GM19240 (cell line): ENCODE data around the gene ELFN1.

Experiments
- DNase-seq: peaks from one replicate; pipeline ENCODE4 v3.0.0; 2011; ENCODE audit warnings: low spot score; ENCODE audit not compliant: insufficient read length

Gene ELFN1

DNA sequence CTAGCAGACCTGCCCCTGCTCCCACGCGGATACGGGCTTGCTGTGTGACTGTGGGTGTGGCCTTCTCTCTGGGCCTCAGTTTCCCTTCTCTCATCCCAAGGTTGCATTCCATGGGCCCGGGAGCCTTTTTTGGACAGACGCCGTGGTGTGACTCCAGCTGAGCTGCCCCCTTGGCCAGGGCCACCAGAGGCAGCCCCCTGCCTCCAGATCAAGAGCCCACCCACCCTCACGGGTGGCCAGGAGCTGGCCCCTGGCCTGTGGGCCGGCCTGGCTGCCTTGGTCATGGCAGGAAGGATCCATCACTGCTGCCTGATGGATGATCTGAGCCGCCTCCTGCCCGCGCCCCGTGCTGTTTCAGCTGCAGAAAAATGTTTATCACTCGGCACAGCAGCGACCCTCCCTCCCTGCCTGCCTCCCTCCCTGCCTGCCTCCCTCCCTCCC is 27.8 kb upstream of the ELFN1 start:
- DNase-seq: no peak

DNA sequence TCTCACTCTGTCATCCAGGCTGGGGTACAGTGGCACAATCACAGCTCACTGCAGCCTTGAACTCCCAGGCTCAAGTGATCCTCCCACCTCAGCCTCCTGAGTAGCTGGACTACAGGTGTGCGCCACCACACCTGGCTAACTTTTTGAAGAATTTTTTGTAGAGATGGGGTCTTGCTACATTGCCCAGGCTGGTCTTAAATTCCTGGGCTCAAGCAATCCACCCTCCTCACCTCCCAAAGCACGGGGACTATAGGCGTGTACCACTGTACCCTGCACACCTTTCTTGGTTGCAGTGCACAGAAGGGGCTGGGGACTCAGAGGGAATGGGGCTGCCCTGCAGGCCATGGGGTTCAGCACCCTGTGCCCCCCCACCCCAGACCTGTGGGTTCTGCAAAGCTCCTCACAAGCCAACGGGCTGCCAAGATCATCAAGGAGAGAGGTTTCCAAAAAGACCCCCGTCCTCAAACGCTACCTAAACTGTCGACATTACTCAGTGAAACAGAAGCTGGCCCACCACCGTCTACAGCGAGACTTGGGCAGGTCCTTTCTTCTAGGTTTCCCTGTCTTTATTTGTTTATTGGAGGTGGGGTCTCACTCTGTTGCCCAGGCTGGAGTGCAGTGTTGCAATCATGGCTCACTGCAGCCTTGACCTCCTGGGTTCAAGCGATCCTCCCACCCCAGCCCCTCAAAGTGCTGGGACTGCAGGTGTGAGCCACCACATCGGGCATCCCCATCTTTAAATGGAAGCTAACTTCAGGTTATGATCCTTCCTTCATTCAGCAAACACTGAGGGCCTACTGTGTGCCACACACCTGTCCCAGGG is 26.6 kb upstream of the ELFN1 start:
- DNase-seq: no peak

DNA sequence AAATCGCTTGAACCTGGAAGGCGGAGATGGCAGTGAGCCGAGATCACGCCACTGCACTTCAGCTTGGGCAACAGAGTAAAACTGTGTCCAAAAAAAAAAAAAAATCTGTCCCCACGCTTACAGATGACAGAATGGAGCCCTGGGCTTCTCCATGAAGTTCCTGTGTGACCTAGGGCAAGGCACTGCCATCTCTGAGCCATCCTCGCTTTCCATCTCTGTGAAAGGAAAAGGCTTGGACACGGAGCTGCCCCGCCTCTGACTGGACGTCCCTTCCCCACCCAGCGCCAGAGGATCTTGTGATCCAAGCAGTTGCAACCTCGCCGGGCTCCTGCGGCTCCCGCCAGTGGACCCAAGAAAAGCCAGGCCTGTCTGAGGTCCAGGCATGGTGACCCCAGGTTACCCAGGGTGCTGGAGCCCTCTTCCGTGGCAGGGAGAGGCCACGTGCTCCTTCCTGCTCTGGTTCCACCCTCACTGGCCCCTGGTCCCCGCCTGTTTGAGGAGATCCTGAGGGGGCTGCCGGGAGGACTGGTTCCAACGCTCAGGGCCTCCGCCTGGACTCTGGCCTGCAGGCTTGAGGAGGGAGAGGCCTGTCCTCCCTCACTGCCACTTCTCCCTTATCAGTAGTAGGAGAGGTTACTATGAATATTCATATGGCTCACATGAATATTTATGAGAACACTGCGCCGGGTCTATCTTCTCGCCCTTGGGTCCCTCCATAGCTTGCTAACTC is 25.6 kb upstream of the ELFN1 start:
- DNase-seq: no peak

DNA sequence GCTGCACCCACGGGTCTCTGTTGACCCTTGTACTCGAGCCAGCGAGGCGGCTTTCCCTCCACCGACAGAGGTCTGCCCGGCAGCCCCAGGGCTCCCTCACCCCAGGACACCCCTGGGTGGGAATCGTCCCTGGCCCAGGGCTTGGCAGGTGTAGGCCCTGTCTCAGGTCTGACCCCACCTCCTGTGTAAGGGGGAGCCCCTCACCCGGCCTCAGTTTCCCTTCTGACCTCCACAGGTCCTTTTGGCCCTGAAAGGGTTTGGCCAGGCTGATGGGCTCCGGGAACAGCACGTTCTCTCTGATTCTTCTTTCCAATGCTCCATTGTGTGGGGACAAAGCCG is 25.0 kb upstream of the ELFN1 start:
- DNase-seq: no peak

DNA sequence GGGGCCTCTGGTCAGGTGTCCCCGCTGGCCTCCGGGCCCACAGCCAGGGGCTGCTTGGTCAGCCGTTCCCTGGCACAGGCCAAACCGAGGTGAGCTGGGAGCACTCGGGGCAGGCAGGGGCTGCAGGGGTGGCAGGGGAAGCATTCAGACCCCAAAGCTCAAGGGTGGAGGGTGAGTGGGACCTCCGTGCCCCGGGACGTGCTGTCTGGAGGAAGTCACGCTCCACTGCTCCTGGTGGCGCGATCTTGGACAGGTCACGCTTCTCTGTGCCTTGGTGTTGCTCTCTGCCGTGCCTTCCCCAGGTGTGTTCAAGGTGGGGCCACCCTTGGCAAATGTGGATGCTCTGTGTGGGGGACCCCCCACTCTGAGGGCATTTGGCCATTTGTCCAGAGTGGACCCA is 24.6 kb upstream of the ELFN1 start:
- no peak for DNase-seq

DNA sequence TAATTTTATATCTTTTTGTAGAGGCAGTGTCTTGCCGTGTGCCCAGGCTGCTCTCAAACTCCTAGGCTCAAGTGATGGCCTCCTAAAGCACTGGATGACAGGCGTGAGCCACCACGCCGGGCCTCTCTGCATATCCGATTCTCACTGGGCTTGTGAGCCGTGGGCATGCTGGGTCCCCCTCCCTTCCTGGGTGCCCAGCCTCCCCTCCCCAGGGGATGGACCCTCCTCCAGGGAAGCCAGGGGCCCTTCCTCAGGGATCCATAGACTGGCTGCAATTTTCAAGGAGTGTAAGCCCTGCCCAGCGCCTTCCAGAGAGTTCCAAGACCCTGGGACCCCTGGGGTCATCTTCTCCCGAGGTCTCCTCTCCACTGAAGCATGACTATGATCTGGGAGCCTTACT is 23.7 kb upstream of the ELFN1 start:
- no peak for DNase-seq

DNA sequence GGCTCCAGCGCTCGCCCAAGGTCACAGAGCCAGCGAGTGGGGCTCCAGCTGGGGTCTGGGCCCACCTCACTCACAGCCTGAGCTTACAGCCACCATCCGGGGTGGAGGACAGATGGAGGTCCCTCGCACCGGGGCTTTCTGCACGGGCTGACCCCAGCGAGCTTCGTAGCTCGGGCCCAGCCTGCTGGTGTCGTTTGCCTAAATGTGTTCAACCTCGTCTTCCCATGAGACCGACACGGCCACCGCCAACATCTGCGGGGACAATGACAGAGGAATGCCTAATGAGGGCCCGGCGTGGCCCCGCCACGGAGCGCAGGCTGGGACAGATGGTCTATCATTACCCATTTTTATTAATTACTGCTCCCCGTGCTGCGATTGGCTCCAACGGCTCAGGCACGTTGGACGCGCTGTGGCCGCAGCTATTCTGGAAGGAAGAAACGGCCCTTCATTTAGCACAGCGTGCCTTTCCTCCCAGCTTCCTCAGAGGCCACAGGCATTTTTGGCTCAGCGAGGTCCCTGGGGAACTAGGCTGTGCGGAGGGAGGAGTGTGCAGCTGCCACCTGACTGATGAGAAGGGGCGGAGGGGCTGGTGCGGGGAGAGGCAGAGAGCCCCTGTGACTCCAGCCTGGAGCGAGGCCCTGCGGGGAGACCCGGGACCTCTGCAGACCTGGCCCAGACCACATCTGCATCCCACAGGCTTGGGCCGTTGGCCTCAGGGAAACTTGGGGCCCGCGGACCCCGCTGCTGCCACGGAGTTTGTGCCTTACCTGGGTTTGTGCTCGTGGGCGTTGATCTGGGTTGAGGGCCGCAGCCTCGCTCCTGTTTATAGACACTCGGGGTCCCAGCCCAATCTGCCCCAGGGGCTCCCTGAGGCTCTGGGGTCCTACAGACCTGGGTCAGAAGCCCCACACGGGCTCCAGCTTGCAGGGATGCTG is 22.9 kb upstream of the ELFN1 start:
- no peak for DNase-seq

DNA sequence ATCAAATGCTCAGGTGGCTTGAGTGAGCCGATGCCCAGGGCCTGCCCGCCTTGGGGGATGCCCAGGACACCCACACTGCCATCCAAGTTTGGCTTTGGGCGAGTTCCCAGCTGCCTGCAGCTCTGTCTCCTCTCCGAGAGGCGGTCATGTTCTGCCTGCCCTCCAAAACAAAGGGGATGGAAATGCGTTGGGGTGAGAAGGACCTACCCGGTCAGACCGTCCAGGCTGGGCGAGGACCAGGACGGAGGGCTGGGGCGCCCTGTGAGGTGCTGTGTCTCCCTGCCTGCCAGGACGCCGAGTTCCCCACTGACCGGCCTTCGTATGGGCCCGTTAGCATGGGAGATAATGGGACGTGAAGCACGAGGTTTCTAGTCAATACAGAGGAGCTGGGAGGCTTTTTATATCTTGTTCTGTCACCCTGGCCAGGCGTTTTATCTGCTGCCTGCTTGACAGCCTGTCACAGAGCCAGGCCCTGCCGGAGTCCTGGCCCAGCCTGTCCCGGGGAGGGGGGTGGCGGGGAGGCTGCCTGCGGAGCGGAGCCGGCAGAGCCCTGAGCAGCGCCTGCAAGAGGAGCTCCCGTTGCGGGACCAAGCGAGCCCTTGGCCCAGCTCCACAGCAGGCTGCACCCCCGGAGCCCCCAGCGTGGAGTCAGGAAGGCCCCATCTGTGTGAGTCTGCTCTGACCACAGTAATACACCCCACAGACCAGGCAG is 22.0 kb upstream of the ELFN1 start:
- no peak for DNase-seq

DNA sequence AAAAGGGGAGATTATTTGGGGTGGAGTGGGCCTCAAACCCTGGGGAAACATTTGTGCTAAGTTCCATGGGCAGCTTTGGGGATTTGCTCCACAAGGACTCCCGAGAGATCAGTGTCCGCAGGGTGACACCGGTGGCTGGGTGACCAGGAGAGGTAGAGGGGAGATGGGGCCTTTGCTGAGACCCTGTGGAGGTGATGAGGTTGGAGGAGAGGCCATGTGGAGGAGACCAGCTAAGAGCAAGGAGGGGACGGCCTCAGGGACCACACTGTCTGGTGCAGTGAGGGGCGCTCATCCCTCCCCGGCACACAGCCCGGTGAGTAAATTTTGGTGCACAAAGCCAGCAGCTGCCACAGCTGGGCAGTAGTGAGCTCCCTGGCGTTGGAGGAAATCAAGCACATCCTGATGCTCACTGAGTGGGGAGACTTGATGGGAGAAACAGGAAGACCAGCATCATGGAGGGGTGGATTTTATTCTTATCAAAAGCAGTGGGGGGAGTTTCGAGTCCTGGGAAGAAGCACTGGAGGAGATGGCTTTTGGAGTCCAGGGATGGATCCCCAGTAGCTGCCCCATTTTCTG is 20.2 kb upstream of the ELFN1 start:
- DNase-seq: no peak

DNA sequence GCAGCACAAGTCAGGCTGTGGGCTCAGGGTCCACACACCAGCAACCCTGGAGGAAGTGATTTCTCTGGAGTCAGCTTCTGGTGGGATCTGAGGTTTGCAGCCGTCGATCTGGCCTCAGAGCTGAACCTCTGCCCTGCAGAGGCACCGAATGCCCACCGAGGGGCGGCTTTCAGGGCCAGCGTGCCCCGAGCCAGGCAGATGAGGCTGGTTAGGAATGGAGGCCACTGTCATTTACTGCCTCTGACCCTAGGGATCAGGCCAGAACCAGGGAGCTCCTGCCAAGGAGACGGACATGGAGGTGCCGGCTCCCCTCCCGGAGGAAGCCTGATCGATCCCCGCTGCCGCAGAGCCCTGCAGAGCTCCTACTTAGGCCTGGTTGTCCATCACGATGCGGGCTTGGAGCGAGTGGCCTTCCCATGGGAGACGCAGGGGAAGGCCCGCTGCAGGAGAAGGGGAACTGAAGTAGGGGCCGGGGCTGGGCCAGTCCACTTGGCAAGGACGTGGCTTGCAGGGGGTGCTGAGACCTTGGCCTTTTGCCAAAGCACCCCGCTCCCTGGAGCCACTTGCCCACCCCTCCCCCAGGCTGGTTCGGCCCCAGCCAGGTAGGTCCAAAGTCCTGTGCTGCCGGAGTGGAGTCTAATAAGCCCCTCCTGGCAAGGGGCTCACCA is 19.6 kb upstream of the ELFN1 start:
- DNase-seq: no peak

DNA sequence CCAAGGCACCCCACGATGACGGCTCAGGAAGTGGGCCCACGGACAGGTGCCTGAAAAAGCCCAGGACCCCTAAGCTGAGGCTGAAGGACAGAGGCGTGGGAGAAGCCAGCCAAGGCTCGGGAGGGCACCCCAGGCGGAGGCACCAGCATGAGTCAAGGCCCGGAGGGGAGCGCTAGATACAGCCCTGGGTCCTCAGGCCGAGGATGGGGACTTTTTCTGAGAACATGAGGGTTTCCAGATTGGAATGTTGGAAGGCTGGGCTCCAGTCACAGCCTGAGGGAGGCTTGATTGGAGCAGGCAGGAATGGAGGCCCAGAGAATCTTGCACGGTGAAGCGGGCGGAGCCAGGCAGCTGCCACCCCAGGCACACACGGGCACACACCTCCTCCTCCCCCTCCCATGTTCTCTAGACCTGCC is 19.0 kb upstream of the ELFN1 start:
- no peak for DNase-seq

DNA sequence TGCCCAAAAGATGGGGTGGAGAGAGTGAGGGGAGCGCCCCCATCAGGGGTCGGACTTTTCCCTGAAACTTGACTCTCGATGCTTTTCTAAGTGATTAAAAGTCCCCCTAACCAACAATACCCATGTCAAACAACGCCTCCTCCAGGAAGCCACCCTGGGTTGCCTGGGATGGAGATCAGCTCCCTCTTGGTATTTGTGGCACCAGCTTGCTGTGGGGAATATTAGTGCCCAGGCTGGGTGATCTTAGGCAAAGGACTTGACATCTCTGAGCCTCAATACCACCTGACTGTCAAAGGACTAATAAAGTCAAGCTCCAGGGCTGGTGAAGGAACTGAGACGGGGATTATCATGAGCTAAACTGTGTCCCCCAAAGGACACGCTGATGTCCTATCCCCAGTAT is 18.2 kb upstream of the ELFN1 start:
- DNase-seq: no peak

DNA sequence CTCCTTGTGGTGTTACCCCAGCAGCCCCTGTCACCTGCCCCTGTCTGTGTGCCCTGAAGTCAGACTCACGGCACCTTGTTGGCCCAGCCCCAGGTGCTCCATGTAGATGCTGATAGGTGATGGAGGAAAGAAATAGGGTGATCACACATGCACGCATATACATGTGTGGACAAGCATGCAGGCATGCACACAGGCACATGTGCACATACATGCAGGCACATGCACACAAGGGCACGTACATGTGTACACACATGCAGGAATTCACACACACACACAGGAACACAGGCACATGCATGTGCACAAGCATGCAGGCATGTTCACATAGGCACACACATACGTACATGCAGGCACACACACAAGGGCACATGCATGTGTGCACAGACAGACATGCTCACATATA is 16.6 kb upstream of the ELFN1 start:
- DNase-seq: no peak

DNA sequence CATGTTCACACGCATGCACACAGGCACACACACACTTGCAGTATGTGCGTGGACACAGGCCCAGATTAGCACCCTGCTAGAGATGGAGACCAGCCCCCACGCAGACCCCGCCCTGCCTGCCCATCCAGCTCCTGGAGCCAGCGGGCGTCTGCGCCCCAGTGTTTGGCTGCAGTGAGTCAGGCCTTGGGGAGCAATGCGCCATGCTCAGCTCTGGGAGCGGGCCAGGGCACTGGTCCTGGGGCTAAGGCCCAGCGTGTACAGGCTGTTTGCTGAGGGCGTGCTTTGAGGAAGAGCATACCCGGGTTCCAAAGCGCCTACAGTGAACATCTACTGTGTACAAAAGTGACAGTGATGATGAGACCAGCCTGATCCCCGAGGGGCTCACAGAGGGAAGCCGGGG is 16.0 kb upstream of the ELFN1 start:
- no peak for DNase-seq

DNA sequence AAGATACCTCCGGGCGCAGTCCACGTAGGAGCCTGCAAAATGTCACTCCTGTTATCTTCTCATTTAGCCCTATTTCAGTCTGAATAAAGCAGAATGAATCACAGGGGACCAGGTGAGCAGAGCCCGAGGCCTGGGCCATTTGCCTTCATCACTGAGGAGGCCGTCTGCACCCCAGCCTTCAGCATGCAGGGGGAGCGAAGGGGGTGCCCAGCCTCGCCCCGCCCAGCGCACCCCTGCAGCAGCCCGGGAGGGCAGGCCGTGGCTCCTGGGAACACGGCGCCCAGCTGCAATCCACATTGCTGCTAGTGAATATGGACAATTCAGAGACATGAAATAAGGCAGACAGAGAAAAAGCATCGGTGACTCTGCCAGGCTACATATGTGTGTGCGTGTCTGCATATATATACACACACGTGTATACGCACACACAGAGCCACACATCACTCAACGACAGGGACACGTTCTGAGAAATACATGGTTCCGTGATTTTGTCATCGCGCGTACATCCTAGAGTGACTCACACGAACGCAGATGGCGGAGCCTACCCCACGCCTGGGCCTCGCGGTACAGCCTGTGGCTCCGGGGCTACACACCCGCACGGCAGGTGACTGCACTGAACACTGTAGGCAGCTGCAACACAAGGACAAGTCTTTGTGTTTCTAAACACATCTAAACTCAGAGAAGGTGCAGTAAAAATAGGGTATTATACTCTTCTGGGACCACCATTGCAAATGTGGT is 15.2 kb upstream of the ELFN1 start:
- DNase-seq: no peak

DNA sequence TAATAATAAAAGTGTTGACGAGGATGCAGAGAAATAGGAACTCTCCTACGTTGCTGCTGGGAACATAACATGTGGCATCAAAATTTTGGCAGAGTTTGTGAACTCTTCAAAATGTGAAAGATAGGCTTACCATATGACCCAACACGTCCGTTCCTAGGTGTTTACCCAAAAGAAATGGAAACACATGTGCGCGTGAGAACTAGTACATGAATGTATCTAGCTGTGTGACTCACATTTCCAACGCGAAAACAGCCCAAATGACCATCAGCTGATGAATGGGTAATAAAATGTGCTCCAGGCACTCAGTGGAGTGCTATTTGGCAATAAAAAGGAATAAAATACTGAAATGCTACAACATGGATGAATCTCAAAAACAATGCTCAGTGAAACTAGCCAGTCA is 10.4 kb upstream of the ELFN1 start:
- DNase-seq: no peak

DNA sequence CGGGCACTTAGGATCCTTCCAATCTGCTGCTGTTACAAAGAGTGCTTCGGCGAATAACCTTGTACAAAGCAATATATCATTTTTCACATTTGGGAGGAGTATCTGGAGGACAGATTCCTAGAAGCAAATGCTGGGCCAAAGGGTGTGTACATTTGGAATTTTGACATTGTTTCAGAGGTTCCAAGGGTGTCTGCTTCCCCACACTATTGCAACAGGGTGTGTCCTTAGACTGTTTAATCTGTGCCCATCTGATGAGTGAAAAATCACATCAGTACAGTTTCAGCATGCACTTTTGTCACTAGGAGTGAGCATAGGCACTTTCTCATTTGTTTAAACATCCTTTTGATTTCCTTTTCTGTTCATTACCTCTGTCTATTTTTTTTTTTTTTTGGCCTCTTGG is 8.6 kb upstream of the ELFN1 start:
- DNase-seq: no peak

DNA sequence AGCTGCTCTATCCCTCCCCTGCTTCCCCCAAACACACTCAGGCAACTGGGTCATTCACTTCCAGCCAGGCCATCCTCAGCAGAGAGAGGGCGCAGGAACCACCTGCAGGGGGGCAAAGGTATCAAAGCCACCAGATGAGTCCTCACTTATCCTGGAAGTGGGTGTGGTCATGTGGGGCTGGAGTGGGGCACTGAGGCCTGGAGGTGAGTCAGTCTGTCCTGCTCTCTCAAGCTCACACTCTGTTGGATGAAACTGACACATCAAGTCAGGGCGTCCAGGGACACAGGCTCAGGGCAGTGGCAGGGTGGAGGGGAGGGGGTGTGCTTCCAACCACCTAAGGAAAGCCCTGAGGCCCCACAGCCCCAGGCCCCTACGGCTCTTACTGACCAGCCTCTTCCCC is 8.0 kb upstream of the ELFN1 start:
- DNase-seq: no peak

DNA sequence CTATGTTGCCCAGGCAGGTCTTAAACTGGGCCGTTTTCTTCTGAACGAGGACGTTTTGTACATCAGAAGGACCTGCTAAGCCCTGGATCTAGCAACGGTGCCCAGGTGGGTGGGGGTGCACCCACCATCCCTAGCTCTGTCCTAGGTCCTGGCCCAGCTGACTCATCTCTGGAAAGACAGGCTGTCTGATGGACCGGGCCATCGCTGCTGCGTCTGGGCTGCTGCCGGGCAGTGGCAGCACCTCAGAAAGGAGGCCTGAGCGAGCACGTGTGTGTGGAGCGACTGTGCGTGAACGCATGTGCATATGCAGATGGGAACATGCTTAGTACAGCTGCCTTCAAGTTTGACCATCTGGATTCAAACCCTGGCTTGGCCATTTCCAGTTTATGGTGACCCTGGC is 7.3 kb upstream of the ELFN1 start:
- no peak for DNase-seq

DNA sequence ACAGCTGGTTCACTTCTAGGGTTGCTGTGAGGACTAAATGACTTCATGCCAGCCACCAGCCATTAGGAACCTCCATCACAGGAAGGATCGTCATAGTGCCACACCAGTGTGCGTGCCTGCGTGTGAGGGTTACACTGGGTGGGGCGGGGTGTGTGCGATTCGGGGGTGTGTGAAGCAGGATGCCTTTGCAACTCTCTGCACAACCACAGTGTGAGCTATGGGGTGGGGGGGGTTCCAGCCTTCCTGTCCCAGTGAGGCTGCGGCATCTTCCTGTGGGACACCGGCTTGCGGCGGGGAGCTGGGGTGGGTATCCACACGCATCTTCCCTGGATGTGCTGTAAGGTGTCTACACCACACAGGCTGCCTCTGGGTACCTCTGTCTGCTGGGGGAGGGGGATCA is 6.9 kb upstream of the ELFN1 start:
- DNase-seq: no peak
